ENCODE data around the gene EPB41L4B. TPM values are rescaled to one million over a fixed set of nuclear protein-coding genes. Genes with fewer than 3 reads are reported as not detected.
A peak's percentile ranks its signal among the peaks of the same experiment; 100 is the strongest.

Gene EPB41L4B
- total RNA-seq, 1 experiment from 2014 or later = 20.2 TPM

GRCh38 chr9:109250311-109250741, 70.5 kb downstream of the EPB41L4B start:
- Mint-ChIP-seq H3K4me3 (ENCODE audit: unreplicated experiment) (no peak overlapping the region), H3K27ac (ENCODE audit: low read depth, unreplicated experiment) (peak overlapping the region; percentile 96), H3K4me1 (ENCODE audit: insufficient read depth, unreplicated experiment) (peaks cover 50% of the 10 kb centered on the region), H3K9me3 (ENCODE audit: unreplicated experiment) (no peaks in the 10 kb centered on the region), H3K36me3 (ENCODE audit: insufficient read depth, unreplicated experiment) (peaks cover 30% of the 10 kb centered on the region), H3K27me3 (ENCODE audit: insufficient read depth, unreplicated experiment) (no peaks in the 10 kb centered on the region)
- DNase-seq (ENCODE audit: unreplicated experiment) = no peak
- no peak for TF ChIP-seq CTCF (IDR thresholded peaks at IDR 0.05; ENCODE audit: unreplicated experiment)
- no TSS peak for BruUV-seq (replicated peaks)
- POLR2A ChIA-PET = interaction anchor here (1.3 to 4.7 kb wide), 3 partner anchors 66 to 131 kb away, joined by 3 to 25 read pairs (median 6); partner anchors contain the start of gene TMEM245
- CTCF ChIA-PET = interaction anchor here (0.6 to 3.6 kb wide), 6 partner anchors 18 to 95 kb away, joined by 3 to 17 read pairs (median 4); no protein-coding TSS in a partner anchor
- intact Hi-C loops (cut with micrococcal nuclease) = no loop called here

GRCh38 chr9:109249615-109250014, 71.2 kb downstream of the EPB41L4B start:
- POLR2A ChIA-PET = interaction anchor here (2.3 kb wide), 1 partner anchor 67 kb away, joined by 6 read pairs; no protein-coding TSS in a partner anchor
- peak overlapping the region; percentile 96 for H3K27ac Mint-ChIP-seq (ENCODE audit: low read depth, unreplicated experiment)

GRCh38 chr9:109248133-109248581, 72.7 kb downstream of the EPB41L4B start:
- DNase-seq (ENCODE audit: unreplicated experiment) = no peak
- POLR2A ChIA-PET = interaction anchor here (0.9 kb wide), 1 partner anchor 70 kb away, joined by 3 read pairs; no protein-coding TSS in a partner anchor
- H3K4me3 Mint-ChIP-seq (ENCODE audit: unreplicated experiment) = no peak overlapping the region
- no peaks in the 10 kb centered on the region for H3K27me3 Mint-ChIP-seq (ENCODE audit: insufficient read depth, unreplicated experiment)
- no peaks in the 10 kb centered on the region for H3K9me3 Mint-ChIP-seq (ENCODE audit: unreplicated experiment)
- CTCF ChIA-PET = interaction anchor here (0.6 to 1.4 kb wide), 3 partner anchors 68 to 243 kb away, joined by 3 read pairs; no protein-coding TSS in a partner anchor
- intact Hi-C loops (cut with micrococcal nuclease) = no loop called here
- no TSS peak for BruUV-seq (replicated peaks)
- TF ChIP-seq CTCF (IDR thresholded peaks at IDR 0.05; ENCODE audit: unreplicated experiment) = no peak
- peak overlapping the region; percentile 96 for H3K27ac Mint-ChIP-seq (ENCODE audit: low read depth, unreplicated experiment)
- peaks cover 33% of the 10 kb centered on the region for H3K36me3 Mint-ChIP-seq (ENCODE audit: insufficient read depth, unreplicated experiment)
- H3K4me1 Mint-ChIP-seq (ENCODE audit: insufficient read depth, unreplicated experiment) = peaks cover 31% of the 10 kb centered on the region

More at GRCh38 chr9:109249615-109250014, 71.2 kb downstream of the EPB41L4B start:
- no peaks in the 10 kb centered on the region for H3K9me3 Mint-ChIP-seq (ENCODE audit: unreplicated experiment)
- H3K27me3 Mint-ChIP-seq (ENCODE audit: insufficient read depth, unreplicated experiment) = no peaks in the 10 kb centered on the region
- intact Hi-C loops (cut with micrococcal nuclease) = no loop called here
- no peak for DNase-seq (ENCODE audit: unreplicated experiment)
- no peak overlapping the region for H3K4me3 Mint-ChIP-seq (ENCODE audit: unreplicated experiment)
- peaks cover 30% of the 10 kb centered on the region for H3K36me3 Mint-ChIP-seq (ENCODE audit: insufficient read depth, unreplicated experiment)
- TF ChIP-seq CTCF (IDR thresholded peaks at IDR 0.05; ENCODE audit: unreplicated experiment) = no peak
- peaks cover 43% of the 10 kb centered on the region for H3K4me1 Mint-ChIP-seq (ENCODE audit: insufficient read depth, unreplicated experiment)
- no TSS peak for BruUV-seq (replicated peaks)
- CTCF ChIA-PET = interaction anchor here (0.6 to 3.6 kb wide), 5 partner anchors 66 to 120 kb away, joined by 3 to 17 read pairs (median 5); no protein-coding TSS in a partner anchor

- BruUV-seq (replicated peaks) = no TSS peak
- TF ChIP-seq CTCF (IDR thresholded peaks at IDR 0.05; ENCODE audit: unreplicated experiment) = no peak
- POLR2A ChIA-PET = interaction anchor here (0.9 kb wide), 1 partner anchor 71 kb away, joined by 3 read pairs; no protein-coding TSS in a partner anchor
- no peaks in the 10 kb centered on the region for H3K9me3 Mint-ChIP-seq (ENCODE audit: unreplicated experiment)
- intact Hi-C loops (cut with micrococcal nuclease) = no loop called here
- no peak overlapping the region for H3K4me3 Mint-ChIP-seq (ENCODE audit: unreplicated experiment)
- H3K36me3 Mint-ChIP-seq (ENCODE audit: insufficient read depth, unreplicated experiment) = peaks cover 28% of the 10 kb centered on the region
- H3K27ac Mint-ChIP-seq (ENCODE audit: low read depth, unreplicated experiment) = no peak overlapping the region
- H3K27me3 Mint-ChIP-seq (ENCODE audit: insufficient read depth, unreplicated experiment) = no peaks in the 10 kb centered on the region
- peaks cover 21% of the 10 kb centered on the region for H3K4me1 Mint-ChIP-seq (ENCODE audit: insufficient read depth, unreplicated experiment)
- CTCF ChIA-PET = interaction anchor here (0.7 to 1.4 kb wide), 3 partner anchors 9 to 172 kb away, joined by 3 to 4 read pairs (median 3); no protein-coding TSS in a partner anchor
- no peak for DNase-seq (ENCODE audit: unreplicated experiment)
These were observed 73.6 kb downstream of the EPB41L4B start for GRCh38 chr9:109247228-109247627.

Measured in MCF 10A (cell line).